WTC11 (cell line): ENCODE data around the gene MMS19. TPM values are rescaled to one million over a fixed set of nuclear protein-coding genes. Genes with fewer than 3 reads are reported as not detected.

ENCODE experiments used
- ATAC-seq: fragments of 200-7000 bp; cut with Tn5 transposase; 2 replicates; pipeline ENCODE4 v1.10.0; 2021; ENCODE audit warnings: mild to moderate bottlenecking, moderate library complexity
- CTCF ChIA-PET: fragments of 300-600 bp; sonication (Branson Sonifier 250); formaldehyde crosslinking; loops from one replicate; lab custom pipeline; 2021; ENCODE audit warnings: antibody characterized with exemption; lab: Charles Lee
- POLR2A ChIA-PET: fragments of 350-600 bp; sonication (Branson Sonifier 250); formaldehyde crosslinking; loops from one replicate; lab custom pipeline; 2021; ENCODE audit warnings: antibody characterized with exemption; lab: Charles Lee
- DNase-seq: peaks from one replicate; pipeline ENCODE4 v3.0.0; 2021; ENCODE audit warnings: low spot score
- H3K27ac Mint-ChIP-seq: 2 replicates; pipeline ENCODE4 v1.8.0; 2021; ENCODE audit warnings: mixed read lengths
- H3K27me3 Mint-ChIP-seq: 2 replicates; pipeline ENCODE4 v1.8.0; 2021; ENCODE audit warnings: low read depth, mild to moderate bottlenecking, moderate library complexity, mixed read lengths
- H3K36me3 Mint-ChIP-seq: 2 replicates; pipeline ENCODE4 v1.8.0; 2021; ENCODE audit warnings: mixed read lengths
- H3K4me1 Mint-ChIP-seq: 2 replicates; pipeline ENCODE4 v1.8.0; 2022; ENCODE audit warnings: mixed read lengths
- H3K4me3 Mint-ChIP-seq: 2 replicates; pipeline ENCODE4 v1.8.0; 2021; ENCODE audit warnings: mild to moderate bottlenecking, moderate library complexity, mixed read lengths
- H3K9me3 Mint-ChIP-seq: 2 replicates; pipeline ENCODE4 v1.8.0; 2021; ENCODE audit warnings: mixed read lengths
- AR ChIP-seq: fragments of 250-450 bp; sonication (Bioruptor Pico); IDR thresholded peaks from 2 replicates; pipeline ENCODE4 v1.9.0; 2021; ENCODE audit warnings: mild to moderate bottlenecking
- ATF1 ChIP-seq: sonication (generic); formaldehyde crosslinking; IDR thresholded peaks from 2 replicates; pipeline ENCODE4 v1.8.1; 2023; ENCODE audit warnings: mild to moderate bottlenecking, moderate library complexity, missing genetic modification reagents
- CDX4 ChIP-seq: fragments of 250-450 bp; sonication (Bioruptor Pico); IDR thresholded peaks from 2 replicates; pipeline ENCODE4 v1.9.0; 2021; ENCODE audit warnings: moderate library complexity, mild to moderate bottlenecking, inconsistent platforms, borderline replicate concordance
- ETV6 ChIP-seq: sonication (generic); formaldehyde crosslinking; IDR thresholded peaks from 2 replicates; pipeline ENCODE4 v1.8.1; 2022; ENCODE audit warnings: mild to moderate bottlenecking, missing genetic modification reagents
- GABPB1 ChIP-seq: sonication (generic); formaldehyde crosslinking; IDR thresholded peaks from 2 replicates; pipeline ENCODE4 v1.8.1; 2023; ENCODE audit warnings: mild to moderate bottlenecking, missing genetic modification reagents
- GRHL2 ChIP-seq: fragments of 250-450 bp; sonication (Bioruptor Pico); IDR thresholded peaks from 2 replicates; pipeline ENCODE4 v1.8.0; 2022; ENCODE audit warnings: mild to moderate bottlenecking, moderate library complexity; ENCODE audit not compliant: insufficient replicate concordance, severe bottlenecking
- GTF2I ChIP-seq: fragments of 250-450 bp; sonication (Bioruptor Pico); conservative IDR thresholded peaks from 2 replicates; pipeline ENCODE4 v1.4.0; 2021; ENCODE audit warnings: mild to moderate bottlenecking
- MLX ChIP-seq: sonication (generic); formaldehyde crosslinking; IDR thresholded peaks from 2 replicates; pipeline ENCODE4 v1.8.1; 2023; ENCODE audit warnings: mild to moderate bottlenecking, missing genetic modification reagents, moderate library complexity
- NR1H2 ChIP-seq: sonication (generic); formaldehyde crosslinking; IDR thresholded peaks from 2 replicates; pipeline ENCODE4 v1.9.0; 2021; ENCODE audit warnings: mild to moderate bottlenecking, moderate library complexity, missing genetic modification reagents
- NR2C2 ChIP-seq: sonication (generic); formaldehyde crosslinking; IDR thresholded peaks from 2 replicates; pipeline ENCODE4 v1.8.0; 2022; ENCODE audit warnings: mild to moderate bottlenecking, missing genetic modification reagents
- NR3C1 ChIP-seq: sonication (generic); formaldehyde crosslinking; conservative IDR thresholded peaks from 2 replicates; pipeline ENCODE4 v1.8.1; 2023; ENCODE audit warnings: low read depth, mild to moderate bottlenecking, missing genetic modification reagents
- PREB ChIP-seq: sonication (generic); formaldehyde crosslinking; IDR thresholded peaks from 2 replicates; pipeline ENCODE4 v1.8.1; 2022; ENCODE audit warnings: mild to moderate bottlenecking, missing genetic modification reagents, moderate library complexity, borderline replicate concordance
- PRRX2 ChIP-seq: fragments of 250-450 bp; sonication (Bioruptor Pico); IDR thresholded peaks from 2 replicates; pipeline ENCODE4 v1.8.0; 2021; ENCODE audit warnings: mild to moderate bottlenecking
- TEAD1 ChIP-seq: sonication (generic); formaldehyde crosslinking; IDR thresholded peaks from 2 replicates; pipeline ENCODE4 v1.8.0; 2022; ENCODE audit warnings: mild to moderate bottlenecking, missing genetic modification reagents
- ZMAT4 ChIP-seq: fragments of 250-450 bp; sonication (Bioruptor Pico); IDR thresholded peaks from 2 replicates; pipeline ENCODE4 v1.9.0; 2021; ENCODE audit warnings: mild to moderate bottlenecking
- ZNF281 ChIP-seq: sonication (generic); formaldehyde crosslinking; IDR thresholded peaks from 2 replicates; pipeline ENCODE4 v1.8.0; 2023; ENCODE audit warnings: mild to moderate bottlenecking, missing genetic modification reagents
- ZNF396 ChIP-seq: fragments of 250-450 bp; sonication (Bioruptor Pico); IDR thresholded peaks from 2 replicates; pipeline ENCODE4 v1.8.0; 2021; ENCODE audit warnings: mild to moderate bottlenecking, moderate library complexity, borderline replicate concordance
- ZSCAN18 ChIP-seq: fragments of 250-450 bp; sonication (Bioruptor Pico); IDR thresholded peaks from 2 replicates; pipeline ENCODE4 v2.1.2; 2022; ENCODE audit warnings: mild to moderate bottlenecking, moderate library complexity
- total RNA-seq: library from RNA; stranded (reverse); gene quantifications from 3 replicates; pipeline ENCODE4 v1.2.3, GENCODE V29; 2021

Gene MMS19
- total RNA-seq, 1 experiment from 2014 or later = 135 TPM

- TF ChIP-seq NR2C2 (CRISPR knock-in tag) (no peak), GABPB1 (CRISPR knock-in tag) (no peak), NR3C1 (CRISPR knock-in tag) (no peak), TEAD1 (CRISPR knock-in tag) (no peak), PRRX2 (CRISPR knock-in tag) (no peak)
These were observed 41.5 kb downstream of the MMS19 start (continued) for GRCh38 chr10:97456686-97457065.

GRCh38 chr10:97456034-97456685, 42.1 kb downstream of the MMS19 start:
- no peak overlapping the region for H3K4me3 Mint-ChIP-seq
- H3K27ac Mint-ChIP-seq = peak overlapping the region; percentile 49
- peaks cover 76% of the 10 kb centered on the region for H3K36me3 Mint-ChIP-seq
- DNase-seq (no peak), ATAC-seq (no peak)
- H3K27me3 Mint-ChIP-seq = no peaks in the 10 kb centered on the region
- CTCF ChIA-PET = interaction anchor here (0.9 kb wide), 1 partner anchor 156 kb away, joined by 4 read pairs; no protein-coding TSS in a partner anchor
- TF ChIP-seq ETV6 (CRISPR knock-in tag) (no peak), ZMAT4 (no peak), ZSCAN18 (no peak)
- POLR2A ChIA-PET = interaction anchor here (0.5 to 1.2 kb wide), 3 partner anchors 55 to 184 kb away, joined by 3 read pairs; partner anchors contain the start of gene PI4K2A
- 0 out of 2 replicates have a peak, but pooled peaks cover 5% of the 10 kb centered on the region for H3K9me3 Mint-ChIP-seq
- no peaks in the 10 kb centered on the region for H3K4me1 Mint-ChIP-seq

GRCh38 chr10:97454330-97455036, 43.7 kb downstream of the MMS19 start:
- no peak for ATAC-seq
- Mint-ChIP-seq H3K36me3 (peaks cover 59% of the 10 kb centered on the region), H3K27ac (peak overlapping the region; percentile 53; the same call in 1 of the 2 replicates), H3K4me1 (no peaks in the 10 kb centered on the region)
- POLR2A ChIA-PET = interaction anchor here (1.1 to 1.2 kb wide), 2 partner anchors 20 to 27 kb away, joined by 3 read pairs; no protein-coding TSS in a partner anchor
- DNase-seq = no peak
- no peak for TF ChIP-seq PREB (CRISPR knock-in tag)
- no peak for TF ChIP-seq GTF2I
- no peak for TF ChIP-seq ATF1 (CRISPR knock-in tag)
- no peak for TF ChIP-seq AR
- TF ChIP-seq, all 79 proteins: peak for 0
- CTCF ChIA-PET = interaction anchor here (2.0 kb wide), 1 partner anchor 10 kb away, joined by 6 read pairs; no protein-coding TSS in a partner anchor
- 0 out of 2 replicates have a peak, but pooled peaks cover 5% of the 10 kb centered on the region for H3K9me3 Mint-ChIP-seq
- no peak overlapping the region for H3K4me3 Mint-ChIP-seq
- no peaks in the 10 kb centered on the region for H3K27me3 Mint-ChIP-seq

- H3K4me1 Mint-ChIP-seq = peaks cover 2% of the 10 kb centered on the region; the same call in 1 of the 2 replicates
- ChIA-PET POLR2A (no interaction called here), CTCF (no interaction called here)
- DNase-seq (no peak), ATAC-seq (no peak)
- H3K9me3 Mint-ChIP-seq = no peaks in the 10 kb centered on the region
- peaks cover 49% of the 10 kb centered on the region for H3K36me3 Mint-ChIP-seq
- H3K27me3 Mint-ChIP-seq = no peaks in the 10 kb centered on the region
- H3K27ac Mint-ChIP-seq = no peak overlapping the region
- H3K4me3 Mint-ChIP-seq = no peak overlapping the region
- TF ChIP-seq NR1H2 (CRISPR knock-in tag) (no peak), MLX (CRISPR knock-in tag) (no peak), GRHL2 (CRISPR knock-in tag) (no peak), ZNF396 (CRISPR knock-in tag) (no peak), ZNF281 (CRISPR knock-in tag) (no peak), CDX4 (CRISPR knock-in tag) (no peak)
These were observed 45.9 kb downstream of the MMS19 start for GRCh38 chr10:97452352-97452751.
